Cardiac fibroblast (primary cell): Measurements from ENCODE around the gene ARID1B.

ENCODE experiments used
- DNase-seq, 2 donors: peaks; one replicate each; pipeline versions ENCODE4 v3.0.0 to v3.0.0-alpha.2; 2010; ENCODE audit warnings: low read depth in 2 of 2
- H3K4me3 ChIP-seq, 2 donors: replicated peaks in 1 of 2; 1 replicate in 1 of 2; 2 replicates in 1 of 2; pipeline ENCODE4 v1.5.1; 2011; ENCODE audit warnings: low read depth in 2 of 2, low read length in 2 of 2, mild to moderate bottlenecking in 2 of 2, moderate library complexity in 1 of 2
- CTCF ChIP-seq: IDR thresholded peaks from one replicate; pipeline ENCODE4 v1.5.1; 2011; ENCODE audit warnings: low read depth, mild to moderate bottlenecking, low read length, inconsistent platforms

The ARID1B gene

DNA sequence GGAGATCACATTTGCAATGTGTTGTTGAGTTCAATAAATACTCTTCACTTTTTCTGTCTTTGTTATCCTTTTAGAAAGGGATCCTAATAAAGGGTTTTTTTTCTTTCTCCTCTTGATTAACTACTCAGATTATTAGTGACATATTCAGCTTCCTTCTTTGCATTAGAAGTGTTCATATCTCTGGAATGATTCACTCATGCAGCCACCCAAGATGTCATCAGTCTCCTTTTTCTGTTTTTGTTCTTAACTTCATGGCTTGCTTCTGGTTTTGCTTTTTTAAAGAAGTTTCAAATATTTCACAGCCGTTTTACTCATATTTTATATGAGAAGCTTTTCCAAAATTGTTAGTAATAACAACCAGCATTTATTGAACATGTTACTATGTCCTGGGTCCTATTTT lies 358.5 kb downstream of the ARID1B start:
- no peak for TF ChIP-seq CTCF
- peak; percentile 32 to 49 for DNase-seq
- no peak overlapping the region for H3K4me3 ChIP-seq

DNA sequence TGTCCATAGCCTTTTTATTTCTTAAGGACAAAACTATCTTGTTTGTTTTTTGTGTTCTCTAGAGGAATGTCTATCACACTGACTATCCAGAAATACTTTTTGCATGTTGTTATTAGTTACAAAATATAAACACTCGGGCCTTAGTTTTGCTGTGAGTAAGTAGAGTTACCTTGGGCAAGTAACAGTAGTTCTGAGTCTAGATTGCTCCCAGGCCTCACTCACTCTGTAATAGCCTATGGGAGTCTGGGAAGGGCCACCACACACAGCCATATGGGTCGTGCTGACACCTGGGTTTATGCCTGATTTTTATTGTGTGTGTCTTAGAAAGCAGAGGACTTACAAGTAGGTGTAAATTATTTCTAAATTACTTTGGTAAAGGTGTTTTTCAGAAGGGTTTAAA lies 360.3 kb downstream of the ARID1B start:
- no peak overlapping the region for H3K4me3 ChIP-seq
- no peak for TF ChIP-seq CTCF
- DNase-seq, result peak in 1 of 2 donors; percentile 15

- DNase-seq, result no peak
- no peak overlapping the region for H3K4me3 ChIP-seq
- TF ChIP-seq CTCF, result peak; percentile 9
These were observed 362.0 kb downstream of the ARID1B start for GRCh38 chr6:157139054-157139708.

DNA sequence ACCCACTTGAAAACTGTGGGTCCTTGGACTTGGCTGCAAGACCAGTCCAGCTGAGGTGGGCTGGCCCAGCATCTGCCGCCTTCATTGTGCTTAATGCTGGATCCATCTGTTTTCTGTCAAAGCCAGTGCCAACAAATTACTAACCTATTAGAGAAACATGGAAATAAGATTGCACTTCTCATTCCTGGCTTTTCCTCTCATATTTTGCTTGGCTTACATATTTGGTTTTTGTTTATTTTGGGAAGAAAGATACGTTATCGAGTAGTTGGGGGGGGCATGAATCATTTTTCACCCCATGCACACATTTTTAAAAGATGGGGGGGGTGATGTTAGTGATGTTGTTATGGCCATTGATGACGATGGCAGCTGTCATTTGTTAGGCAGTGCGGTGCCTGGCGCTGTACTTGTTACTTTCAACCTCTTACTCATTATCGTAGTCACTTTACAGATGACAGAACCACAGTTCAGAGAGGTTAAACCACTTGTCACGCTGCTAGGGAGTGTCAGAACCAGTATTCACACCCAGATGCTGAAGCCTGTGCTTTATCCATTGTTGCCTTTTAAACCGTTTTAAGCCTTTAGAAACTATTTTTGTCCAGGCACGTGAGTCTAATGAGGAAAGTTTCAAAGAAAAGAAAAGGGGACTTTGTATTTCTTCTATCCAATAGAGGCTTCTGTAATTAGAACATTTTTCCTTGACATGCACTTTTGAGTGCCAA lies 366.2 kb downstream of the ARID1B start:
- TF ChIP-seq CTCF, result no peak
- no peak overlapping the region for H3K4me3 ChIP-seq
- DNase-seq, result peak; percentile 83 to 95

DNA sequence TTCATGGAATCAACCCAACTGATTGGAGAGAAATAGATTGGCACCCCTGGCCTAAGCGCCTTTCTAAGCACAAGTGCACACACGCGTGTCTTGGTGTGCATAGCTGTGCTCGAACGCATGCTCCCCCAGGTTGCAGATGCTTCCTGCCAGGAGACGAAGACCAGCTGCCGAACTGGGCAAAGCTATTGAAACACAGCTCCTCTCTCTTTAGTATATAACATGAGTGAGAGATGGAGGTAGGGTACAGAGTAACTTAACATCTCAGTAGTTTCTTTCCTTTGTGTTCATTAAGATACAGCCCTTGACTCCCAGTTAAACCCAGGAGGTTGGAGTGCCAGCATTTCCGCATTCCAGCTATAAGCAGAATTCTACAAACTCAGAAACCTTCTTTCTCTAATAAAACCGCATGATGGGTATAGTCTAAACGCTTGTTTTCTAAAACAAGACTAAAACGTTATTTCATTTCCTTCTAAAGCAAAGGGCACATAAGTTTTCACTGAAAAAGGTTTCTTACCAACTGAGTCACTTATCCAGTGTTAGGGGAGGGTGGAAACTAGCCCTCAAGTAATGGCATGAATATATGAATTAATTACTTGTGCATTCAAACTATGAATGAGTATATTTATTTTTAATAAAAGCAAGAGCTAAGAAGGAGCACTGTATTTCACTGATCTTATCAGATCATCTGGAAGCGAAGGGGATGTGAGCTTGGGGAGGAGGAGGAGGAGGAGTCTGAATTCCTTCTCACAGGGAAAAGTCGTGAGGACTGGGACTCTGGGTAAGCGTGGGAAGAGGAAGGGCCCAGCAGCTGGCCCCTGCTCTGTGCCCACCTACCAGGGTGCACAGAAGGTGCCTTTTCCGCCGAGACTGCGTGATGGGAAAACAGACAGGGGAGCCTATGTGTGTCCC lies 367.0 kb downstream of the ARID1B start:
- peak; percentile 34 to 84 for DNase-seq
- TF ChIP-seq CTCF, result no peak
- no peak overlapping the region for H3K4me3 ChIP-seq

DNA sequence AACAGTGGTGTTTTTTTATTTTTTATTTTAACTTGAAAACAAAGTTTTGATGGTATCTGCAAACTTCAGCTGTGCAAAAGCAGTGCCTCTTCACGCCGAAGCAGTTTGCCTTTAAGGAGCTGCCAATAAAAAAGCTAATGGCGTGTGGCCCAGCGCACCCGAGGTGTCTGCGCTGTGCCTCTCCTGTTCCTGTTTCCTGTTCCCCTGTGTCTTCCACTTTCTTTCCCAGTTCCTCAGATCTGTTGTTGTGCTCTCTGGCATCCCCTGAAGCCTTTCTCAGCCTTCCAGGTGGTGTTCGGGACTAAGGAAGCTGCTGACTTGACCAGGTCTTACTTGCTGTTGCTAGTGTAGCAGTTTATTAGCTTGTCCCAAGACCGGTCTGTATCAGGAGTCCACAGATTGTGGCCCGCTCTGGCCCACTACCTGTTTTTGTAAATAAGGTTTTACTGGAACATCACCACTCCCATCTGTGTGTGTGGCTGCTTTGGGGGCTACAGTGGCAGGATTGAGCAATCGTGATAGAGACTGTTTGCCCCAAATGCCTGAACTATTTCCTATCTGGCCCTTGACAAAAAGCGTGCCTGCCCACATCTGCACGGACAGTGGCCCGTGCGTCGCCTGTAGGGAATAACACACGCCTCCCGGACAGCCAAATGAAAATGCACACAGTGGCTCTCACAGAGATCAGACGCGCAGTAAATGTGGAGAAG lies 367.8 kb downstream of the ARID1B start:
- no peak overlapping the region for H3K4me3 ChIP-seq
- no peak for TF ChIP-seq CTCF
- peak; percentile 17 to 41 for DNase-seq
